IMR-90 (cell line): ENCODE measurements around the gene DAPK1.

Experiments
- MAZ ChIP-seq: IDR thresholded peaks from 2 replicates; pipeline ENCODE4 v1.6.1; 2012; ENCODE audit warnings: low read depth, mild to moderate bottlenecking, low read length, improper control_type of control experiment, moderate library complexity, borderline replicate concordance
- POLR2A ChIP-seq: IDR thresholded peaks from 2 replicates; pipeline ENCODE4 v1.6.1; 2012; ENCODE audit warnings: mild to moderate bottlenecking, low read depth, low read length
- RCOR1 ChIP-seq: IDR thresholded peaks from 2 replicates; pipeline ENCODE4 v1.6.1; 2012; ENCODE audit warnings: mild to moderate bottlenecking, low read length, improper control_type of control experiment; ENCODE audit not compliant: insufficient replicate concordance
- TF ChIP-seq, protein P1 (sequence below): conservative IDR thresholded peaks from 2 replicates; pipeline ENCODE4 v1.5.1; 2012; ENCODE audit warnings: mild to moderate bottlenecking, low read depth, low read length, improper control_type of control experiment

DNA sequence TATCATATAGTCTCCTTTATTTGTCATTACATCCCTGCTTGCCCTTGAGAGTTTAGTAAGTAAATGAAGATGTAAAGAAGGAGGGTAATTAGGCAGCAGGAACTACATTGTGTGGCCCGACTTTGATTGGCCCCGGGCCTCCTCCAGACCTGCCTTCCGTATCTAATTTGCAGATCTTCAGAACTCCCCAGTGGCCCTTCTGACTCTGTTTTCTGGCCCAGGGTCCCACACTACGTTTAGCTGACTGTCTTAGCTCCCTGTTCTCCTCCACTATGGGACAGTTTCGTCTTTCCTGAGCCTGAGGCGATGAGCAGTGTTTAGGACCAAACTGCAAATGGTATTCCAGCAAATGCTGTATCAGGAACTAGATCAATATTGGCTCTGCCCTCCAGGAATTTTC lies 206.7 kb downstream of the DAPK1 start:
- TF ChIP-seq, protein P1, sequence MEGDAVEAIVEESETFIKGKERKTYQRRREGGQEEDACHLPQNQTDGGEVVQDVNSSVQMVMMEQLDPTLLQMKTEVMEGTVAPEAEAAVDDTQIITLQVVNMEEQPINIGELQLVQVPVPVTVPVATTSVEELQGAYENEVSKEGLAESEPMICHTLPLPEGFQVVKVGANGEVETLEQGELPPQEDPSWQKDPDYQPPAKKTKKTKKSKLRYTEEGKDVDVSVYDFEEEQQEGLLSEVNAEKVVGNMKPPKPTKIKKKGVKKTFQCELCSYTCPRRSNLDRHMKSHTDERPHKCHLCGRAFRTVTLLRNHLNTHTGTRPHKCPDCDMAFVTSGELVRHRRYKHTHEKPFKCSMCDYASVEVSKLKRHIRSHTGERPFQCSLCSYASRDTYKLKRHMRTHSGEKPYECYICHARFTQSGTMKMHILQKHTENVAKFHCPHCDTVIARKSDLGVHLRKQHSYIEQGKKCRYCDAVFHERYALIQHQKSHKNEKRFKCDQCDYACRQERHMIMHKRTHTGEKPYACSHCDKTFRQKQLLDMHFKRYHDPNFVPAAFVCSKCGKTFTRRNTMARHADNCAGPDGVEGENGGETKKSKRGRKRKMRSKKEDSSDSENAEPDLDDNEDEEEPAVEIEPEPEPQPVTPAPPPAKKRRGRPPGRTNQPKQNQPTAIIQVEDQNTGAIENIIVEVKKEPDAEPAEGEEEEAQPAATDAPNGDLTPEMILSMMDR: no peak
- TF ChIP-seq POLR2A (no peak), MAZ (no peak), RCOR1 (no peak)
